HepG2 (cell line): Measurements from ENCODE around the gene SNAI3. TPM values are rescaled to one million over a fixed set of nuclear protein-coding genes. Genes with fewer than 3 reads are reported as not detected.
A peak's percentile ranks its signal among the peaks of the same experiment; 100 is the strongest.

ENCODE experiments used
- ATAC-seq: fragments of 200-7000 bp; cut with Tn5 transposase; 3 replicates; pipeline ENCODE4 v1.9.1; 2020; ENCODE audit warnings: mild to moderate bottlenecking, moderate library complexity
- BruUV-seq: library from RNA; stranded (reverse); fragments of 400-500 nt; replicated peaks from 2 replicates; lab custom pipeline; 2021; lab: Mats Ljungman, UMichigan
- CTCF ChIA-PET: fragments of 300-600 bp; formaldehyde crosslinking; extraction: SDS; loops from one replicate; lab custom pipeline; 2021; ENCODE audit warnings: low total read pairs, inconsistent platforms, low intra/inter-chr PET ratio; lab: Yijun Ruan, JAX
- POLR2A ChIA-PET: fragments of 350-600 bp; sonication (Branson Sonifier 250); formaldehyde crosslinking; loops from one replicate; lab custom pipeline; 2020; ENCODE audit warnings: antibody characterized with exemption, inconsistent platforms; lab: Yijun Ruan, JAX
- DNase-seq: peaks from one replicate; pipeline ENCODE4 v3.0.0-alpha.2; 2015; ENCODE audit warnings: low spot score
- FAIRE-seq: peaks from 3 replicates; lab custom pipeline; 2011; peaks lifted over from hg19 to GRCh38; lab: Jason Lieb, UNC
- H2AFZ ChIP-seq: one replicate; pipeline ENCODE4 v1.6.1; 2011; ENCODE audit warnings: low read length, inconsistent platforms
- H3K27ac ChIP-seq: fragments of 300-600 bp; 3 replicates; pipeline ENCODE4 v1.8.0; 2011; ENCODE audit warnings: mixed run types, mild to moderate bottlenecking, mixed read lengths, low read length, inconsistent platforms; ENCODE audit not compliant: insufficient read depth; ENCODE audit errors: extremely low read length
- H3K27me3 ChIP-seq, 2 experiments: fragments of 200-600 bp in 1 of 2; 2 replicates in 1 of 2; 3 replicates in 1 of 2; pipeline versions ENCODE4 v1.6.0 to v1.8.0; 2011; ENCODE audit warnings: low read length in 2 of 2, mild to moderate bottlenecking in 2 of 2, moderate library complexity in 2 of 2, inconsistent platforms in 1 of 2; ENCODE audit not compliant: insufficient read depth in 2 of 2, control insufficient read depth in 1 of 2
- H3K36me3 ChIP-seq, 2 experiments: fragments of 200-600 bp in 1 of 2; replicated peaks in 1 of 2; 2 replicates in 1 of 2; 3 replicates in 1 of 2; pipeline versions ENCODE4 v1.5.1 to v1.8.0; 2011; ENCODE audit warnings: low read length in 2 of 2, inconsistent platforms in 1 of 2; ENCODE audit not compliant: insufficient read depth in 2 of 2, control insufficient read depth in 1 of 2
- H3K4me1 ChIP-seq: 2 replicates; pipeline ENCODE4 v1.5.1; 2012; ENCODE audit warnings: low read length, inconsistent platforms; ENCODE audit not compliant: insufficient read depth
- H3K4me2 ChIP-seq: 2 replicates; pipeline ENCODE4 v1.6.0; 2011; ENCODE audit warnings: low read depth, low read length, inconsistent platforms
- H3K4me3 ChIP-seq, 3 experiments: fragments of 200-600 bp in 1 of 3; sonication (generic), shearing (Covaris generic) in 1 of 3; replicated peaks in 1 of 3; 2 replicates each; pipeline ENCODE4 v1.5.1; 2011 to 2016; ENCODE audit warnings: low read length in 3 of 3, inconsistent platforms in 2 of 3, low read depth in 2 of 3, mild to moderate bottlenecking in 2 of 3, control low read depth in 1 of 3, mixed read lengths in 1 of 3; ENCODE audit not compliant: insufficient read depth in 1 of 3
- H3K79me2 ChIP-seq: one replicate; pipeline ENCODE4 v1.6.1; 2011; ENCODE audit warnings: low read length, inconsistent platforms; ENCODE audit not compliant: insufficient read depth
- H3K9ac ChIP-seq: 2 replicates; pipeline ENCODE4 v1.6.0; 2011; ENCODE audit warnings: mild to moderate bottlenecking, low read depth, low read length, inconsistent platforms; ENCODE audit not compliant: insufficient read depth
- H3K9me3 ChIP-seq: 2 replicates; pipeline ENCODE4 v1.5.1; 2012; ENCODE audit warnings: mild to moderate bottlenecking, low read length
- H4K20me1 ChIP-seq: 2 replicates; pipeline ENCODE4 v1.6.0; 2011; ENCODE audit warnings: inconsistent platforms, mild to moderate bottlenecking, low read length, moderate library complexity; ENCODE audit not compliant: insufficient read depth
- NKX3-1 ChIP-seq: sonication (generic); formaldehyde crosslinking; IDR thresholded peaks from 2 replicates; pipeline ENCODE4 v1.5.0; 2020; ENCODE audit warnings: missing genetic modification reagents
- PHF8 ChIP-seq: sonication (generic); formaldehyde crosslinking; IDR thresholded peaks from 2 replicates; pipeline ENCODE4 v1.5.0; 2020; ENCODE audit warnings: missing genetic modification reagents
- PITX1 ChIP-seq: sonication (generic); formaldehyde crosslinking; IDR thresholded peaks from 2 replicates; pipeline ENCODE4 v1.5.1; 2020; ENCODE audit warnings: mild to moderate bottlenecking, missing genetic modification reagents
- ZNF652 ChIP-seq: IDR thresholded peaks from 2 replicates; pipeline ENCODE4 v1.6.1; 2016; ENCODE audit warnings: low read depth, borderline replicate concordance
- ZNF773 ChIP-seq: sonication (generic); formaldehyde crosslinking; IDR thresholded peaks from 2 replicates; pipeline ENCODE4 v1.4.0; 2020; ENCODE audit warnings: missing genetic modification reagents, borderline replicate concordance
- WGBS: methylation state at CpG from one replicate; pipeline ENCODE4 v1.1.6; 2017; ENCODE audit warnings: low lambda C conversion rate; 5-methylcytosine and 5-hydroxymethylcytosine counted together
- in situ Hi-C: cut with HindIII; loops from 2 replicates; pipeline ENCODE4 v1.10.0; 2017; ENCODE audit warnings: low pct_unique_long_range_greater_than_20kb; ENCODE audit not compliant: extremely low pct_ligation_motif_present
- intact Hi-C: fragments of 100-400 bp; cut with micrococcal nuclease; formaldehyde crosslinking; loops from one replicate; pipeline ENCODE4 v1.10.0; 2022; ENCODE audit not compliant: unreplicated experiment
- polyA plus RNA-seq, 8 experiments: library from polyadenylated mRNA; depleted of rRNA in 3 of 8; stranded (reverse) in 7 of 8; unstranded in 1 of 8; fragments of >200 nt; fragmentation: Illumina TruSeq in 4 of 8; extraction: Trizol in 4 of 8; gene quantifications; 2 replicates each; pipeline versions ENCODE4 v1.2.1 to v1.2.3, GENCODE V29; 2011 to 2016; ENCODE audit warnings: low read depth in 4 of 8, missing spikeins in 1 of 8, mixed read lengths in 1 of 8; ENCODE audit not compliant: insufficient read depth in 1 of 8
- total RNA-seq, 5 experiments: library from RNA; depleted of rRNA; stranded (reverse); fragments of >200 nt; fragmentation: Illumina TruSeq; extraction: Trizol; gene quantifications; 2 replicates each; pipeline ENCODE4 v1.2.3, GENCODE V29; 2016; ENCODE audit warnings: low read depth in 1 of 5
- TF ChIP-seq, protein P1 (sequence below): sonication (generic); formaldehyde crosslinking; IDR thresholded peaks from 2 replicates; pipeline ENCODE4 v1.4.0; 2020; ENCODE audit warnings: mild to moderate bottlenecking, missing genetic modification reagents

Gene SNAI3
- total and polyA plus RNA-seq, 2 of the 13 experiments (the other 11 are each of a cell fraction or from before 2014, with no cell fraction given), result 0.09 to 0.18 TPM

GRCh38 chr16:88652762-88653063, 33.6 kb downstream of the SNAI3 start:
- peaks cover 12% of the 10 kb centered on the region; the same call in 1 of the 2 replicates for H4K20me1 ChIP-seq
- no TSS peak for BruUV-seq
- H3K9ac ChIP-seq, result no peak overlapping the region
- POLR2A ChIA-PET, result interaction anchor here (5.2 kb wide), 1 partner anchor 11 kb away, joined by 51 read pairs; the partner anchor contains the start of gene MVD
- intact Hi-C loops, result loop anchor here (5.0 kb wide), 1 partner anchor 55 kb away; no protein-coding TSS in a partner anchor
- in situ Hi-C loops, result no loop called here
- H3K79me2 ChIP-seq, result peaks cover 28% of the 10 kb centered on the region
- no peak overlapping the region for H3K4me2 ChIP-seq
- H3K9me3 ChIP-seq, result no peaks in the 10 kb centered on the region
- WGBS, result 92% methylated on average over 3 of the region's 8 CpGs
- peaks cover 27% of the 10 kb centered on the region for H3K4me1 ChIP-seq
- H3K36me3 ChIP-seq, result peaks cover 8 to 38% of the 10 kb centered on the region in 2 experiments
- peak overlapping the region; percentile 88 for H3K27ac ChIP-seq
- DNase-seq (no peak), FAIRE-seq (no peak), ATAC-seq (no peak)
- CTCF ChIA-PET, result no interaction called here
- no peak overlapping the region for H2AFZ ChIP-seq
- TF ChIP-seq PHF8 (CRISPR knock-in tag) (no peak), ZNF773 (CRISPR knock-in tag) (no peak), ZNF652 (CRISPR knock-in tag) (no peak), PITX1 (CRISPR knock-in tag) (no peak), NKX3-1 (no peak)
- TF ChIP-seq, protein P1, sequence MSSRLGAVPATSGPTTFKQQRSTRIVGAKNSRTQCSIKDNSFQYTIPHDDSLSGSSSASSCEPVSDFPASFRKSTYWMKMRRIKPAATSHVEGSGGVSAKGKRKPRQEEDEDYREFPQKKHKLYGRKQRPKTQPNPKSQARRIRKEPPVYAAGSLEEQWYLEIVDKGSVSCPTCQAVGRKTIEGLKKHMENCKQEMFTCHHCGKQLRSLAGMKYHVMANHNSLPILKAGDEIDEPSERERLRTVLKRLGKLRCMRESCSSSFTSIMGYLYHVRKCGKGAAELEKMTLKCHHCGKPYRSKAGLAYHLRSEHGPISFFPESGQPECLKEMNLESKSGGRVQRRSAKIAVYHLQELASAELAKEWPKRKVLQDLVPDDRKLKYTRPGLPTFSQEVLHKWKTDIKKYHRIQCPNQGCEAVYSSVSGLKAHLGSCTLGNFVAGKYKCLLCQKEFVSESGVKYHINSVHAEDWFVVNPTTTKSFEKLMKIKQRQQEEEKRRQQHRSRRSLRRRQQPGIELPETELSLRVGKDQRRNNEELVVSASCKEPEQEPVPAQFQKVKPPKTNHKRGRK (CRISPR knock-in tag), result no peak
- no peaks in the 10 kb centered on the region for H3K27me3 ChIP-seq
- H3K4me3 ChIP-seq, result no peak overlapping the region
